IPS DF 6.9 (cell line): ENCODE measurements around the gene TTYH1.

Experiments used
- DNase-seq: peaks from one replicate; pipeline ENCODE4 v3.0.0-alpha.2; 2013; ENCODE audit warnings: low read depth, low spot score
- H3K27ac ChIP-seq: one replicate; pipeline ENCODE4 v1.5.1; 2013; ENCODE audit warnings: low read length, control low read depth
- H3K27me3 ChIP-seq: 2 replicates; pipeline ENCODE4 v1.6.1; 2013; ENCODE audit warnings: mild to moderate bottlenecking, low read length; ENCODE audit not compliant: control insufficient read depth, insufficient read depth
- H3K36me3 ChIP-seq: 2 replicates; pipeline ENCODE4 v1.6.1; 2013; ENCODE audit warnings: low read length; ENCODE audit not compliant: control insufficient read depth, insufficient read depth
- H3K4me1 ChIP-seq: 2 replicates; pipeline ENCODE4 v1.6.1; 2013; ENCODE audit warnings: low read length; ENCODE audit not compliant: control insufficient read depth, insufficient read depth
- H3K4me3 ChIP-seq: 2 replicates; pipeline ENCODE4 v1.5.1; 2013; ENCODE audit warnings: mild to moderate bottlenecking, low read length
- H3K9me3 ChIP-seq: 2 replicates; pipeline ENCODE4 v1.6.1; 2013; ENCODE audit warnings: low read length, inconsistent platforms; ENCODE audit not compliant: control insufficient read depth, insufficient read depth
- WGBS: extraction: QIAGEN DNeasy Blood & Tissue Kit; methylation state at CpG from one replicate; pipeline ENCODE4 v1.1.7; 2013; ENCODE audit warnings: mixed read lengths, missing lambda C conversion rate; ENCODE audit not compliant: insufficient read length, insufficient coverage; 5-methylcytosine and 5-hydroxymethylcytosine counted together

The TTYH1 gene

GRCh38 chr19:54414156-54414555 lies 1.1 kb upstream of the TTYH1 start:
- Histone ChIP-seq H3K4me1 (peaks cover 4% of the 10 kb centered on the region; the same call in 1 of the 2 replicates), H3K27ac (no peak overlapping the region), H3K4me3 (no peak overlapping the region), H3K27me3 (peaks cover 4% of the 10 kb centered on the region; the same call in 1 of the 2 replicates), H3K36me3 (no peaks in the 10 kb centered on the region), H3K9me3 (peaks cover 3% of the 10 kb centered on the region; the same call in 1 of the 2 replicates)
- no peak for DNase-seq
- WGBS: 100% methylated on average over 2 of the region's 4 CpGs

DNA sequence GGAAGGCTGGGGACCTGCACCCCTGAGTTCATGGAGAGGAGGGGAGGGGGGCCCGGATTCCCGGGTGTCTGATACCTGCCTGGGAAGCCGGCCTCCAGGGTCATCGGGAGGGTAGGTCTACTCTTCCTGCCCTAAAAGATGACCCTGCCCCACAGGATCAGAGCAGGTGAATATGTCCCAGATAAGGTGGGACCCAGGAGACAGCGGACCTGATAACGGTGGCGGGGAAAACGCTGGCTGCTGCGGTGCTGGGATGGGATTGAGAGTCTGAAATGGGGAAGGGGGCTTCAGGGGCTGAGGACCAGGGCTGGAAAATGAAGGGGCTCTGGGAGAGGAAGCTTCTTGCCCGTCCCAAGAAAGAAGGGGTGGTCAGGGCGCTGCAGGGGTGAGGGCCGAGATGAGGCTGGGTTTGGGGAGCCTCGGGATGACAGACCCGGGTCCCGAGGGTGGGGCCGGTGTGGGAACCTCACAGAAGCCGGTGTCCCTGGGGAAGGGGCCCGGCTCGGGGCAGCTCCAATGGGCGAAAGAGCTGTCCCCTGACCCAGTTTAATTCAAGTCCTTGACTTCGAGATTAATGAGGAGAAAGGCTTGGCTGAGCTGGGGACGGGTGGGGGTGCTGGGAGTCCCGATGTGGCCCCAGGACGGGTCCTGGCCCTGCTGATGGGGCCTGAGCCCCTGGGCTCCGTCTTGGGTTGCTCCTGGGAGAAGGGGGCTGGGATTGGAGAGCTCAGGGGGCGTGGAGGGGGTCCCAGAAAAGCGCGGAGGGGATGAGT lies 823 bp downstream of the TTYH1 start:
- no CpG with 5 or more reads among the region's 28 CpGs for WGBS
- peak overlapping the region; percentile 60; the same call in 1 of the 2 replicates for H3K4me3 ChIP-seq
- peaks cover 1% of the 10 kb centered on the region; the same call in 1 of the 2 replicates for H3K9me3 ChIP-seq
- DNase-seq: no peak
- peaks cover 4% of the 10 kb centered on the region; the same call in 1 of the 2 replicates for H3K4me1 ChIP-seq
- H3K27me3 ChIP-seq: peaks cover 4% of the 10 kb centered on the region; the same call in 1 of the 2 replicates
- H3K36me3 ChIP-seq: no peaks in the 10 kb centered on the region
- no peak overlapping the region for H3K27ac ChIP-seq

DNA sequence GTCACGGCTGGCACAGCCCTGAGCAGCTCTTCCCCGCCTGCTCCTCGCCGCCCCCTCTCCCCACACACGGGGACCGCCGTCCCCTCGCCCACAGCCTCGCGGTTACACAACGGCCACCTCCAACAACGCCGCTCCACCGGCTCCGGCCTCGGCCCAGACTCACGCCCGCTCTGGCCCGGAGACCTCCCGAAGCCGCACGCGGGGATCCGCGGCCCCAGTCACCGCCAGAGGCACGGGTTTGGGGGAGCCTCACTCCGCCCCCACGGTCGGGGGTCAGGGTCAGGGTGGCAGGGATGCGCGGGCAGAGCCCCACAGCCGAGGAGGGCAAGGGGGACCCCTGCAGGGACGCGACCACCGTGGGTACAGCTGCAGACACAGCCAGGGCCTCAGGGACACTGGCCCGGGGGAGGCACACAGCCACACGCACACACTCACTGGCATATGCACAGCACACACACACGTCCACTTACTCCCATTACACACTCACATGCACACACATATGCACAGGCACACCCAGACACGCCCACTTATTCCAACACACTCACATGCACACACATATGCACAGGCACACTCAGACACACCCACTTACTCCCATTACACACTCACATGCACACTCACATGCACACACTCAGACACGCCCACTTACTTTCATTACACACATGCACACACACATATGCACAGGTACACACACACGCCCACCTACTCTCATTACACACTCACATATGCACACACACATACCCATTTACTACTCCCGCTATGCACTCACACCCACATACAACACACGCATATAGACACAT lies 1.6 kb downstream of the TTYH1 start:
- Histone ChIP-seq H3K4me1 (peaks cover 10% of the 10 kb centered on the region), H3K9me3 (peaks cover 1% of the 10 kb centered on the region; the same call in 1 of the 2 replicates), H3K36me3 (no peaks in the 10 kb centered on the region), H3K27me3 (peaks cover 4% of the 10 kb centered on the region; the same call in 1 of the 2 replicates), H3K4me3 (no peak overlapping the region; the same call in 1 of the 2 replicates), H3K27ac (no peak overlapping the region)
- 100% methylated on average over 3 of the region's 44 CpGs for WGBS
- no peak for DNase-seq

DNA sequence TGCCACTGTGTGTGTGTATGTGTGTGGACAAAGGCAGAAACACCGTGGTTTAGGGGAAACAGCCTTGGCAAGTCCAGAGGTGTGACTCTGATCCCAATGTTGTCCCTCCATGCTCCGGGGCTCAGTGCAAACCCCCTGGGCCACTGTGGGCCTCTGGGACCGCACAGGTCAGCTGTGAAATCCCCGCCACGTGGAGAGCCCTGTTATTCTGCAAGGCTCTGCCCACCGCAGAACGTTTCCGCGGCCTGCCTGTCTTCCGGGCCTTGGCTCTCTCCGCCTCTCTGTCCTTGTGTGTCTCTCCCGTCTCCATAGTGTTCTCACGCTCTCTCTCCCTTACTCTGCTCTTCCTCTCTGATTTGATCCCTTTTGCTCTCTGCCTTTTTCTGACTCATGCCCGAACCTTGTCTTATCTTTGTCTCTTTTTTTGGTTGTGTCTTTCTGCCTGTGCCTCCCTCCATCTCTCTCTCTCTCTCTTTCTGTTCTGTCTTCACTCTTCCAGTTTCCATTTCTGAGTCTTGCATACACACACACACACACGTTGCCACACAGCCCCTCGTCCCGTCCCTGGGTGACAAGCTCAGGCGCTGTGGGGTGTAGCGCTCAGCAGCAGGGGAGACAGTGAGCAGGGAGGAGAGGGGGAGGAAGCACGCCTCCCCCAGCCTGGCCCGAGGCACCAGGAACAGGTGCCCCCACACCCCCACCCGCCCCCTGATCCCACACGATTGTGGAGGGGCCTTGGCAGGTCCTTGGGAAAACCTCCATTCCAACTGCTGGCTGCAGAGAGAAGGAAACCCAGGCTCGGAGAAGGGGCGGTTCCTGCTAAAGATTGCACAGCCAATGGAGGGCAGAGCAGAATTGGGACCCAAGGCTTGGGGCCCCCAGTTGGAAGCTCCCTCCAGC lies 3.0 kb downstream of the TTYH1 start:
- Histone ChIP-seq H3K9me3 (peaks cover 1% of the 10 kb centered on the region; the same call in 1 of the 2 replicates), H3K4me1 (peaks cover 15% of the 10 kb centered on the region), H3K36me3 (no peaks in the 10 kb centered on the region; the same call in 1 of the 2 replicates), H3K27ac (no peak overlapping the region), H3K4me3 (no peak overlapping the region), H3K27me3 (peaks cover 4% of the 10 kb centered on the region; the same call in 1 of the 2 replicates)
- no peak for DNase-seq
- no CpG with 5 or more reads among the region's 25 CpGs for WGBS

DNA sequence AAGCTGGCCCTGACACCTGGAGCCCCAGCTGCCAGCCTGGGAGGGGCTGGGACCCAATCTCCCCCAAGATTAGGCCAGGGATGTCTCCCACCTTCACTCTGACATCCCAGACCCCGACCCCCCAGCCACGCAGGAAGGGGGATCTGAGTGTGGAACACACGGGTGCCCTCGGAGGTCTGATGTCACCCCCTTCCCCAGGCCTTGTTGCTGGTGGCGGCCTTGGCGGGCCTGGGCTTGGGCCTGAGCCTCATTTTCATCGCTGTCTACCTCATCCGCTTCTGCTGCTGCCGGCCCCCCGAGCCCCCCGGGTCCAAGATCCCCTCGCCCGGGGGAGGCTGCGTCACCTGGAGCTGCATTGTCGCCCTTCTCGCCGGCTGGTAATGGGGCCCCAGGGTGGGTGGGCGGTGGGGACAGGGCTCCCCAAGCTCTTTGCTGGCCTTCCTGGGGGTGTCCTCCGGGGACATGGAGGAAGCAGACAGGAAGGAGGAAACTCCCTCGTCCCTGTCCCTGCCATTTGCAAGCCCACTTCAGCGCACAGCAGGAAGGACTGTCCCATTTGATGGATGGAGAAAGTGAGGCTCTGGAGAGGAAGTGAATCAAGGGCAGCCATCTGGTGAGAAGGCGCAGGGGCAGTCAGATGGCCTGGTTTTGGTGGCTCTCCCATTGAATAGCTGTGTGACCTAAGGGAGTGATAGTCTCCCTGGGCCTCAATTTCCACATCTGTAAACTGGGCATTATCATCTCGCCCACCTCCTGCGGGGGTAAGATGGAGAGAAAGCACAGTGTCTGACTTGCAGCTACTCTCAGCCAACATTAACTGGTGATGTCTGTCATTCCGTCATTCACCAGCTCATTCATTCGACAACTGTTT lies 3.9 kb downstream of the TTYH1 start:
- Histone ChIP-seq H3K4me3 (no peak overlapping the region), H3K9me3 (peaks cover 1% of the 10 kb centered on the region; the same call in 1 of the 2 replicates), H3K36me3 (no peaks in the 10 kb centered on the region; the same call in 1 of the 2 replicates), H3K27ac (no peak overlapping the region), H3K4me1 (peaks cover 15% of the 10 kb centered on the region), H3K27me3 (peaks cover 4% of the 10 kb centered on the region; the same call in 1 of the 2 replicates)
- DNase-seq: no peak
- WGBS: no CpG with 5 or more reads among the region's 26 CpGs

DNA sequence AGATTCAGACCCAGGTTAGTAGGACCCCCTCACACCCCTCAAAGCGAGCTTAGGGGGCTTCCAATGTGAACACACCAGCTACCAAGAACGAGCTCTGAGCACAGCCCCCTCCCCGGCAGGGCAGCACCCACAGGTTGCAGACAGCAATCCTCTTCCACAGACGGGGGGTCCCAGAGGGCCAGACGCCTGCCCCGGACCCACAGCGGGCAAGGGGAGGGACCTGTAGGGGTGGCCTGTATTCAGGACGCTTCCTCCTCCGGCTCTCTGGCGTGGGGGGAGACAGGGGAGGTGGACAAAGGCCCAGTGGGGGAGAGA lies 4.8 kb downstream of the TTYH1 start:
- no peak for DNase-seq
- no peak overlapping the region for H3K4me3 ChIP-seq
- no peaks in the 10 kb centered on the region; the same call in 1 of the 2 replicates for H3K27me3 ChIP-seq
- no peaks in the 10 kb centered on the region for H3K9me3 ChIP-seq
- H3K4me1 ChIP-seq: peaks cover 15% of the 10 kb centered on the region
- no peak overlapping the region for H3K27ac ChIP-seq
- no CpG with 5 or more reads among the region's 10 CpGs for WGBS
- no peaks in the 10 kb centered on the region; the same call in 1 of the 2 replicates for H3K36me3 ChIP-seq

DNA sequence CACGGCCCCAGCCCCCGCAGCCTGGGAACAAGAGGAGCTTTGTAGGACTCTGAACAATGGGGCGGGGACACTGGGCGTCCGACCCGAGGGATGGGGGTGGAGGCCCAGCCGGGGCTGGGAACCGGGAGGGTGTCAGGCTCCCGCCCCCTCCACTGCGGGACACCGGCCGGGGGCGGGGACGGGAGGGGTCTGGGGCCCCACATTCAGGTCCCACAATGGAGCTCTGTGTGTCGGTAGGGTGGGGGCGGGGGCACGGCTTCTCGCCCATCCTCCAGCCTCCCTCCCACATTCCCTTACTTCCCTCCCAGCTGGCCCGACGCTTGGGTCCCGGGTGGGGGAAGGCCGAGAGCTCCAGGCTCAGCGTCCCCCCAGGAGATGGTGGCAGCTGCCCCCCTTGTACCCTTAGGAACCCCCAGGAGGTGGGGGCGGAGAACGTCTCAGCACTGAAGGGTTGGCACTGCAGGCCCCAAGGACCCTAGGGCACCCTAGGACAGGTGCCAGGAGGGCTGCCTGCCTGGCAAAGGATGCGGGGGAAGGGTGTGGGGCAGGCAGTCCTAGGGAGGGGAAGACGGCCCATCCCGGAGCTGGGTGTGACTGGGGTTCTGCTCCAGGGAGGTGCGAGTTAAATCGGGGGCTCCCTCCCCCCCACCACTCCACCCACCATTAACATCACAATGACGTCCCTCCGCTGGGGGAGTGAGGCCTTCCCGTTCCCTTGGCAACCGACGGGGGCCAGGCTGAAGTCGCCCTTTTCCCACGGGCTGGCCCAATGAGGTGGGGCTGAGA lies 5.3 kb downstream of the TTYH1 start:
- H3K27ac ChIP-seq: no peak overlapping the region
- H3K4me1 ChIP-seq: peaks cover 15% of the 10 kb centered on the region

GRCh38 chr19:54421169-54421516 lies 5.9 kb downstream of the TTYH1 start:
- WGBS: no CpG with 5 or more reads among the region's 9 CpGs
- DNase-seq: no peak
- Histone ChIP-seq H3K36me3 (no peaks in the 10 kb centered on the region; the same call in 1 of the 2 replicates), H3K9me3 (no peaks in the 10 kb centered on the region), H3K4me3 (no peak overlapping the region), H3K4me1 (peaks cover 15% of the 10 kb centered on the region), H3K27ac (no peak overlapping the region), H3K27me3 (no peaks in the 10 kb centered on the region; the same call in 1 of the 2 replicates)

More for the DNA sequence above, 5.3 kb downstream of the TTYH1 start:
- Histone ChIP-seq H3K36me3 (no peaks in the 10 kb centered on the region; the same call in 1 of the 2 replicates), H3K9me3 (no peaks in the 10 kb centered on the region), H3K4me3 (no peak overlapping the region; the same call in 1 of the 2 replicates), H3K27me3 (no peaks in the 10 kb centered on the region; the same call in 1 of the 2 replicates)
- DNase-seq: no peak
- no CpG with 5 or more reads among the region's 37 CpGs for WGBS

DNA sequence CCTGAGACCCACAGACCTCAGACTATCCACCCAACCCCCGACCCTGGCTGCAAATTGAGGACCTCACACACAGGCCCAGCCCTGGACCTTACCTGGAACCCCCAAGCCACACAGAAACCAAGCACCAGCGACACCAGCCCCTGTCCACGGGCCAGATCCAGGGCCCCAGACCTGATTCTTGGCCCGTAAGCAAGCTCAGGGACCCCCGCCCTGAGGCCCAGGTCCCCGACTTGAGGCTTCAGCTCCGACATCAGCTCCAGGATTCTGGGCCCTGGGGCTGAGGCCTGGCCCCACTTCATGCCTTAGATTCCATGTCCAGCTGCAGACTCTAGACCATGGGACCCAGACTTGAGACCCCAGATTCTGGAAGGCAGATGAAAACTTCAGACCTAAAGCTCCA lies 6.3 kb downstream of the TTYH1 start:
- no peaks in the 10 kb centered on the region for H3K9me3 ChIP-seq
- H3K4me3 ChIP-seq: no peak overlapping the region
- no peak overlapping the region for H3K27ac ChIP-seq
- DNase-seq: no peak
- H3K4me1 ChIP-seq: peaks cover 15% of the 10 kb centered on the region
- no peaks in the 10 kb centered on the region; the same call in 1 of the 2 replicates for H3K36me3 ChIP-seq
- H3K27me3 ChIP-seq: no peaks in the 10 kb centered on the region; the same call in 1 of the 2 replicates
- WGBS: no CpG with 5 or more reads among the region's 7 CpGs
